Dendritic cell treated with granulocyte-macrophage colony-stimulating factor and Interleukin-4, amounts not matched to agents 40 ng/mL and 50 ng/mL, for 4 days (primary cell): ENCODE results near the gene LRRTM3.

Experiments
- H3K27ac Mint-ChIP-seq: one replicate; pipeline ENCODE4 v1.8.0; 2022; ENCODE audit warnings: mild to moderate bottlenecking, mixed read lengths
- H3K27me3 Mint-ChIP-seq: one replicate; pipeline ENCODE4 v1.8.0; 2022; ENCODE audit warnings: mild to moderate bottlenecking, mixed read lengths
- H3K36me3 Mint-ChIP-seq: one replicate; pipeline ENCODE4 v1.8.0; 2022; ENCODE audit warnings: low read depth, mixed read lengths
- H3K4me1 Mint-ChIP-seq: one replicate; pipeline ENCODE4 v1.8.0; 2022; ENCODE audit warnings: low read depth, mixed read lengths
- H3K4me3 Mint-ChIP-seq: one replicate; pipeline ENCODE4 v1.8.0; 2022; ENCODE audit warnings: mild to moderate bottlenecking, moderate library complexity, mixed read lengths
- H3K9me3 Mint-ChIP-seq: one replicate; pipeline ENCODE4 v1.8.0; 2022; ENCODE audit warnings: mixed read lengths
- intact Hi-C: fragments of 100-400 bp; cut with micrococcal nuclease; formaldehyde crosslinking; loops from one replicate; pipeline ENCODE4 v1.15.0; 2022

LRRTM3 gene

DNA sequence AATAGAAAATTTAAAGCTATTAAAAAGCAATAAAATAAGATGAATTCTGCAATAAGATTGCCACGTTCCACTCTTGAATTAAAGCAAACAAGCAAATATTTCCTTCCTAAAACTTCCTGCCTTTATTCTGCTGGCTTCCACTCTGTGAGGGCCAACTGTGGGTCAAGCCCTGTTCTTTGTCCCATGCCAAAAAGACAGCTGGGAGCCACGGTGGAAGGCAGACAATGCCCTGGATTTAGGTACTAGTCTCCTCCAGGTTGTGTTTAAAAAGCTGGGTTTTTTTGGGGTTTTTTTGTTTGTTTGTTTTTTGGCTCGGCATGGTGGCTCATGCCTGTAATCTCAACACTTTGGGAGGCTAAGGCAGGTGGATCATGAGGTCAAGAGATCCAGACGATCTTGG, 39.1 kb downstream of the LRRTM3 start:
- Mint-ChIP-seq H3K36me3 (no peaks in the 10 kb centered on the region), H3K9me3 (no peaks in the 10 kb centered on the region), H3K27me3 (no peaks in the 10 kb centered on the region), H3K4me1 (no peaks in the 10 kb centered on the region), H3K4me3 (no peak overlapping the region), H3K27ac (no peak overlapping the region)
- intact Hi-C loops = no loop called here

DNA sequence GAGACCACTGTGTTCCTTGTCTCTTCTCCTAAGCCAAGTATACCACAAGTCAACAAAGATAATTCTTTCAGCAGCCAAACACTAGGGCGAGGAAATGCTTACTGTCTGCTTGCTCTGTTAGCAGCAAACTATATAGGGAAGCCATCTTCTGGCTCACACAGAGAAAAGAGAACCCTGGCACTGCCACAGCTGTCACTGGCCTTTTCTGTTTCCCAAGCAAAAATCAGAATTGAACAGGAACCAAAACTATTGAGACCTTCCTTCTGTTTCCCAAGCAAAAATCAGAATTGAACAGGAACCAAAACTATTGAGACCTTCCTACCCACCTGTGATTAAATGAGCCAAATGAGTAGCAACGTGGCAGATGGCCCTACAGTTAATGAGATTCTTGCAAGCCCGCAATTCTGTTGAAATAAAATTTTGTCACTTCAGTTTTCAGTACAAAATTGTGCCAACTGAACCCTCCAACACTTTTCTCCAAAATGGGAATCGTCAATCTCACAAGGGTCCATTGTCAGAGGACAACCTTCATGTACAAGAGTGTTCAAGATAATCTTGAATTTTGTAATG, 54.5 kb downstream of the LRRTM3 start:
- no peaks in the 10 kb centered on the region for H3K27me3 Mint-ChIP-seq
- intact Hi-C loops = no loop called here
- no peaks in the 10 kb centered on the region for H3K36me3 Mint-ChIP-seq
- H3K4me1 Mint-ChIP-seq = no peaks in the 10 kb centered on the region
- no peaks in the 10 kb centered on the region for H3K9me3 Mint-ChIP-seq
- no peak overlapping the region for H3K4me3 Mint-ChIP-seq
- H3K27ac Mint-ChIP-seq = no peak overlapping the region

DNA sequence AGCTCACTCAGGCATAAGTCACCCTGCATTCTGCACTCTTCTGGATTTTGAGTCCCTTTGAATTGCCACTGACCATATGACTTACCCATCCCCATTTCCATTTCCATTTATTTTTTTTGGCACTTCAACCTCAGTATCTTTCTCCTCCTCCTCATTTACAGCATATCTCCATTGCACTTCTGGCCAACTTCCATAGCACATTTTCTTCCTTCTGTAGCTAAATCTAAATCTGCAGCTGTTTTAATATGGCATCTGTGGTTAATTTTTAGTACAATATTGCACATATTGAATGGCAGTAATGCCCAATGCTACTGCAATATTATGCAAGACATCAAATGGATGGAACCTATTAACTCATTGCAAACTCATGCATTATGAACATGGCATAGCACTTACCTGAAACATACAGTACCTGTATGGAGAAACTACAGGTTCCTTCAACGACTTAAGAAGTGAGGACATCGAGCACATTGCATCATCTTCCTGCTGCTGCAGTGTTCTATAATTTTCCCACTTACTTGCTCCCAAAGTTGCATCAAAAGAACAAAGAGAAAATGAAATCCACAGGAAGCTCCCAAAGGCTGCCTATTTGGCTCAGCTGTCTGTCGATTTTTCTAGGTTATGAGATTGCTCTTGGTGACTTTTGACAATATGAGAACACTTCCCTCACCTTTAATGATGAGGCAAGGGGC, 55.7 kb downstream of the LRRTM3 start:
- Mint-ChIP-seq H3K27me3 (no peaks in the 10 kb centered on the region), H3K36me3 (no peaks in the 10 kb centered on the region), H3K9me3 (no peaks in the 10 kb centered on the region), H3K4me1 (no peaks in the 10 kb centered on the region), H3K27ac (no peak overlapping the region), H3K4me3 (no peak overlapping the region)
- intact Hi-C loops = no loop called here

DNA sequence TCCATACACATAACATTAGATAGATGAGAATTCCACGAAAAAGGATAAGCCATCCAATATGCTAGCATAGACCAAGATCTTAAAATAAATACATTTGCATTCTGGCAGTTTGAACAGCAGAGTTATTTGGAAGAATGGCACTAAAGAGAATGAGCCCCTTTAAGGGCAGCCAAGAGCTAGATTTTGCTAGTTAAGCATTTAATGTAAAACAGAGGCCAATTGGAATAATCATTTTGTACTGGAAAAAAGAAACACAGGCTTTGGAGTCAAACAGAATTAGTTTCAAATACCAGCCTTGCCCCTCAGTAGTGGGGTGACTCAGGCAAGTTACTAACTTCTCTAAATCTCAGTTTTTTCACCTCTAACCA, 56.2 kb downstream of the LRRTM3 start:
- no peaks in the 10 kb centered on the region for H3K27me3 Mint-ChIP-seq
- H3K27ac Mint-ChIP-seq = no peak overlapping the region
- intact Hi-C loops = no loop called here
- peaks cover 4% of the 10 kb centered on the region for H3K9me3 Mint-ChIP-seq
- no peak overlapping the region for H3K4me3 Mint-ChIP-seq
- no peaks in the 10 kb centered on the region for H3K4me1 Mint-ChIP-seq
- no peaks in the 10 kb centered on the region for H3K36me3 Mint-ChIP-seq

DNA sequence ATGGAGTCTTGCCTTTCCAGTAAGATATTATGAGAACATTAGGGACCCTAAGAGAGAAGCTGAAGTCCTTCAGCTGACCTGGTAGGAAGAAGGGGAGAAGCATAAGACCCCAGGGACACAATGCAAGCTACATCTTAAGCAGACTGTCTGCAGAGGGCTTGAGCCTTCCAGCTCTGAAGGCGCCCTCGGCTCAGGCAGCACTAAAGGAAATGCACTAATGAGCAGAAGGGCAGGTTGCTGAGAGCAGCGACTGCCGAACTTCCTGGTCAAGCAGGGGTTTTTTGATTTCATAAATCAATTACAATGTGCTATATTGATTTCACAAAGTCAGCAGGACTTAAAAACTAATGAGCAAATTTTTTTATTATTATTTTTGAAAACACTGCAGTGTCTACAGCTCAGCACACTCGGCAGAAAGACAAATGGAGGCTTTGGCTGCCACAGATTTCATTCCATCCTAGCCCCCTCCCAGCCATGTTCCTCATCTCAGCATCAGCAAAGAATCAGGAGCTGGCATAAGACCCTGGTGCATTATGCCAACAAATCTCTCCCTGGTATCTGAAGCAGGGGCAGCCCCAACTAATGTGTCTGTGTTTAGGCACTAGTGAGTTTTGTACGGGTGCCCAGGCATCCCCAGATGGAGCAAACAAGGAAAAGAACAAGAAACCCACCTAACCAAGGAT, 57.1 kb downstream of the LRRTM3 start:
- Mint-ChIP-seq H3K36me3 (no peaks in the 10 kb centered on the region), H3K4me1 (no peaks in the 10 kb centered on the region), H3K27me3 (no peaks in the 10 kb centered on the region), H3K9me3 (peaks cover 8% of the 10 kb centered on the region), H3K4me3 (no peak overlapping the region), H3K27ac (no peak overlapping the region)
- intact Hi-C loops = no loop called here

DNA sequence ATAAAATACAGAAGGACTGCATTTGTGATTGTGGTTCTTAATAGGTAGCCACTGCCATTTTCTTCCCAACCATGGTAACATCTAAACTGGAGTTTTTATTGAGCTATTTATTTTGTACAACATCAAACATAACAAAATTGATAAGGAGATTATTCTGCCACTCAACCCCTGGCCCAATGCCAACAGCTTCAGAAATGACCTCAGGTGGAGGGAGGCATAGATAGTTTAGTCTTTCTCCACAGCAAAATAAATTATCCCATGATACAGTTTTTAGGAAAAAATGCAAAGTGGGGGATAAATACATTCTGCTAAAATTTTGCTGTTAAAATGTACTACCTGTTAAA, 57.6 kb downstream of the LRRTM3 start:
- Mint-ChIP-seq H3K27ac (no peak overlapping the region), H3K4me3 (no peak overlapping the region), H3K27me3 (no peaks in the 10 kb centered on the region), H3K36me3 (no peaks in the 10 kb centered on the region), H3K9me3 (peaks cover 8% of the 10 kb centered on the region), H3K4me1 (no peaks in the 10 kb centered on the region)
- intact Hi-C loops = no loop called here

DNA sequence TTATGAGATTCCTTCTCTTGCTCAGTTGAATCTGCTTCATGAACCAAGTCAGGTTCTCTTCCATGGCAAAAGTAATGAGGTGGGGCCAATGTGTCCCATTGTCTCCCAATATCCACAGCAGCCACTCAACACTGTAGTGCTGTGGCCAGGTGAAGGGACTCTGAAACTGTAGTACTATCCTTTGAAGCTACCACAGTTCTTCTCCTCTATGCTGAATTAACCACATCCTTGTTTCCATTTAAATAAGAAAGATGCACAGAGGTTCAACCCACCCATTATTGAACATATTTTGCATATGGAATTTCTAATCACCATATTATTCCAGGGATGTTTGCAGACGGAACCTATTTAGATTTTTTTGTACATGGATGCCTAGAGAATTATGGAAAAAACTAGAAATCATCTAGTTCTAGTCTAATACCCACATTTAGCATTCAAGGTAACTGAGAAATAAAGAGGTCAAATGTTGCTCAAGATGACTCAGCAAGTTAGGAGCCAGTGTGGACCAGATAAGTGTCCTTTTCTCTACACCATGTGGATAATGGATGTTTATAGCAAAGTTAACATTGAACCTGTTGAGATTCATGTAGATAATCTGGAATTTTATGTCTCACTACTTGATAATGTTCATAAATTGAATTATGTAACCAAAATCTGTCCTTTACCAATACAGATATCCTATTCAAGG, 64.5 kb downstream of the LRRTM3 start:
- Mint-ChIP-seq H3K27ac (no peak overlapping the region), H3K27me3 (no peaks in the 10 kb centered on the region), H3K4me3 (no peak overlapping the region), H3K4me1 (no peaks in the 10 kb centered on the region), H3K9me3 (peaks cover 8% of the 10 kb centered on the region), H3K36me3 (no peaks in the 10 kb centered on the region)
- intact Hi-C loops = no loop called here

DNA sequence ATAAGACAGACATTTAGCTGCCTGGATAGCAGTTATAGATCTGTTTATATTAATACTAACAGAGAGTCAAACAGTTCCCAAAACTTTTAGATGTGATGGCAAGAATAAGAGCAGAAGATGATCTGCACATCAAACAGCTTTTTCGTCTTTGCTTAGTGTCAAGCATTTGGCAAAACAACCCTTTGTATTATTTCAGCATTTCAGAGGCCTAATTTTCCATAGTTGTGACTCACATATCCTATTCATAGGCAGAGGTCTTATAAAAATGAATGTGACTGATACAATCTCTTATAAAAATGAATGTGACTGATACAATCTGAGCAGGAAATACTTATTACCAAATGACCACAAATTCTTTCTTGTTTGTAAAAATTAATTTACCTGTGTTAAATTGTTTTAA, 71.2 kb downstream of the LRRTM3 start:
- no peaks in the 10 kb centered on the region for H3K4me1 Mint-ChIP-seq
- no peaks in the 10 kb centered on the region for H3K27me3 Mint-ChIP-seq
- no peaks in the 10 kb centered on the region for H3K36me3 Mint-ChIP-seq
- intact Hi-C loops = no loop called here
- H3K9me3 Mint-ChIP-seq = no peaks in the 10 kb centered on the region
- no peak overlapping the region for H3K27ac Mint-ChIP-seq
- no peak overlapping the region for H3K4me3 Mint-ChIP-seq

DNA sequence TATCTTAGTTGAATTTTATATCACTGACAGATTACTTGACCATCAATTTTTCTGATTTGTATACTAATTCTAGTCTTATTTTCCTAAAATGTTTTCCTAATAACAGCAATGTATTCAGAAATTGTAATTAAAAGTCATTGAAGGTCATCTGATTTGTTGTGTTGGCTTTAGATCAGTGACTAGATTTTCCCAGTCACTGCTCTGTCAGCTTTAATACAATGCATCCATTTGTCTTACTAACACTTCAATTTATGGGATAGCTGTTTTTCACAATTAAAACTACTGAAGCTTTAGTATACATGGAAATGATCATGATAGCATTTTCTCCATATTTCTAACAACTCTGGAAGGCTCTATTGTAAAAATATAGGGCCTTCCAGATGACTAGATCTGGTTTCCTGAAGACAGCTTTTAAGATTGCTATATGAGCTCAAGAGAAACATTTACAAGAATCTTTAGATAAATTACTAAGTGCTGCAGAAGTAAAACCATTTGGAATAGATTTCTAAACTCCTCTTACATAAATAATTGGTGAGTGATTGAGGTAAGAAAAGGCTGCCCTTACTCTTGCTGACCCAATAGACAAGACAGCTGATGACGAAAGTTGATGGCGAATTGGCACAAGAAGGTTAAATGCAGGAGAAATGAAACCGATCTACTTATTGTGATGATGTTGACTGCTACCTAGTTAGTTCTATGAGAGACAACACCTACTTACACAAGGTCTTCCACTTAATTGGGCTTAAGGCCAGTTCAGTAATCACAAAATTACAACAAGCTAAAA, 74.1 kb downstream of the LRRTM3 start:
- Mint-ChIP-seq H3K4me1 (no peaks in the 10 kb centered on the region), H3K36me3 (no peaks in the 10 kb centered on the region), H3K9me3 (no peaks in the 10 kb centered on the region), H3K4me3 (no peak overlapping the region), H3K27ac (no peak overlapping the region), H3K27me3 (no peaks in the 10 kb centered on the region)
- intact Hi-C loops = no loop called here

DNA sequence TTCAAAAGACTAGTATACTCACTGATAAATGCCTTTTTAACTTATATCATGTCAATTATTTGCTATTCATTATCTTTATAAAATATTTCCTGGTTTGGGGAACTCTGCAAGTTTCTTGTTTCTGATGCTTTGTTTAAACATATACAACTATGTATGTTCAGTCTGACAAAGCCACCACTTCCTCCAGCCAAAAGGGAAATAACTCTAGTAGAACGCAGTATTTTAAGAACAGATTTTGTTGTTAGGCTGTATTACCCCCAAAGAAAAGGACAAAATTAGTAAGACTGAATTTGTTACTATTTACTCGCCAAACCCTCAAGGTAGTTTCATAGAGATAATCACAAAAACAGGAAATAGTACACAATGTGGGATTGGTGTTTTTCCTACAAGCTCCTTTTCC, 78.9 kb downstream of the LRRTM3 start:
- H3K4me3 Mint-ChIP-seq = no peak overlapping the region
- no peaks in the 10 kb centered on the region for H3K9me3 Mint-ChIP-seq
- no peaks in the 10 kb centered on the region for H3K4me1 Mint-ChIP-seq
- H3K27me3 Mint-ChIP-seq = no peaks in the 10 kb centered on the region
- intact Hi-C loops = no loop called here
- H3K36me3 Mint-ChIP-seq = no peaks in the 10 kb centered on the region
- no peak overlapping the region for H3K27ac Mint-ChIP-seq

DNA sequence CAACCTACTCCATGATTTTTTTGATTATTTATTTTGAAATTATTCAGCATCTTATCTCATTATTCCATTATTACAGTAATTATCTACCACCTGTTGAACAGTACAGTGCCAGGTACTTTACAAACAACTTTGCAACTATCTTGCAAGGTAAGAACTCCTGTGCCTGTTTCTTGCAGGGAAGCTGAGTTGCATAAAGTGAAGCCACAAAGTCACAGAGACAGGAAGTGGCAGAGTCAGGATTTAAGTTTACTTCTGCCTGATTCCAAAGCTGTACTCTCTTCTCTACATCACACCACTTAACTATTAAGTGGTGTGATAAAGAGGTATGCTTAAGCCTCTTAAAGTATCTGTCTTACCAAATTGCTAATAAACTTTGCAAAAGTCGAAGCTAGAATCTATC, 80.1 kb downstream of the LRRTM3 start:
- H3K4me3 Mint-ChIP-seq = no peak overlapping the region
- no peaks in the 10 kb centered on the region for H3K27me3 Mint-ChIP-seq
- no peaks in the 10 kb centered on the region for H3K9me3 Mint-ChIP-seq
- no peak overlapping the region for H3K27ac Mint-ChIP-seq
- no peaks in the 10 kb centered on the region for H3K36me3 Mint-ChIP-seq
- intact Hi-C loops = no loop called here
- H3K4me1 Mint-ChIP-seq = no peaks in the 10 kb centered on the region

DNA sequence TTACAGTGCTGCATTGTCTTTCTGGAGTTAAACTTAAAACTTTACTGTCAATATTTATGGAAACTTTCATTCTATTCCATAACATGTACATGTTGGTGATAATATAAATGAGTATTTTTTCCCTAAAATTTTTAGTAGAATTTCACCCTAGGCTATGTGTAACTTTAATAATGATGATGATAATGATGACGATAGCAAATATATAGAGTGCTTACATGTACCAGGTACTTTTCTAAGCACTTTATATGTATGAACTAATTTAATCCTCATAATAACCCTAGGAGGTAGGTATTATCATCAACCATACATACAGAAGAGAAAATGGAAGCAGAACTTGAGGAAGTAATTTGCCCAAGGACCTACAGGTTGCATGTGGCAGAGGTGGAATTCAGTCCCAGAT, 85.6 kb downstream of the LRRTM3 start:
- Mint-ChIP-seq H3K27ac (no peak overlapping the region), H3K4me1 (no peaks in the 10 kb centered on the region), H3K27me3 (no peaks in the 10 kb centered on the region), H3K36me3 (no peaks in the 10 kb centered on the region), H3K9me3 (no peaks in the 10 kb centered on the region), H3K4me3 (no peak overlapping the region)
- intact Hi-C loops = no loop called here

DNA sequence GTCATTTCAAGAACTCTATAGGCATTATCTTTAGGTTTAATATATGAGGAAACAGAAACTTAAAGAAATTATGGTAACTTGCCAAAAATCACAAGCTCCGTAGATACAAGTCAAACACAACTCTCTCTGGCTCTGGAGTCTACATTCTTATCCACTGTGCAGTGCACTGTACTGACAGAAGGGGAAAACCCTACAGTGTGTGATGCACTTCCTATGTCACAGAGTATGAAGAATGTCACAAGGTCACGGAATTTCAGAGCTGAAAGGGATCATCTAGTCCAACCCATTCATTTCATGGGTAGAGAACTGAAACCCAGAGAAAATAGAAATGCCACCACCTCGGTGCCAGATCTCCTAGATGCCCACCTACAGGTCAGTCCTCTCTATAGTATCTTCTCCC, 86.1 kb downstream of the LRRTM3 start:
- no peaks in the 10 kb centered on the region for H3K36me3 Mint-ChIP-seq
- no peaks in the 10 kb centered on the region for H3K27me3 Mint-ChIP-seq
- intact Hi-C loops = no loop called here
- no peaks in the 10 kb centered on the region for H3K4me1 Mint-ChIP-seq
- no peak overlapping the region for H3K4me3 Mint-ChIP-seq
- H3K27ac Mint-ChIP-seq = no peak overlapping the region
- H3K9me3 Mint-ChIP-seq = no peaks in the 10 kb centered on the region

DNA sequence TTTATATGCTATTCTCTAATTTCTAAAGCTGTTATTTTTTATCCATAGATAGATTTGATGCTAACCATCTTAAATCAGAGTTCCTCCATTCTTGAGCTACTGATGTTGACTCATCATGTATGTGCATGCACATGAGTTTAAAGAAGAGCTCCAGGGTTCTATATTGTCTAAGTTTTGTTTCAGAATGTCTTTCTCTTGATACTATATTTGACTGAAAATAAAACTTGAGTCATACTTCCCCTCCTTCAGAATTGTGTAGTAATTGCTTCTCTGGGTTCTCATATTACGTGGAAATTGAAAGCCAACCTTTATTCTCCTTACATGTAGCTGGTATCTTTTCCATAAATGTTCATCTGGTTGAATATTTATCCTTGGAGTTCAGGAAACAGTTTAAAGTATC, 89.4 kb downstream of the LRRTM3 start:
- intact Hi-C loops = no loop called here
- no peaks in the 10 kb centered on the region for H3K36me3 Mint-ChIP-seq
- no peaks in the 10 kb centered on the region for H3K9me3 Mint-ChIP-seq
- no peak overlapping the region for H3K4me3 Mint-ChIP-seq
- no peaks in the 10 kb centered on the region for H3K4me1 Mint-ChIP-seq
- H3K27me3 Mint-ChIP-seq = no peaks in the 10 kb centered on the region
- H3K27ac Mint-ChIP-seq = no peak overlapping the region
